Right ventricle myocardium superior (tissue), 1 donor: ENCODE data around the gene RIMKLA. TPM values are rescaled to one million over a fixed set of nuclear protein-coding genes. Genes with fewer than 3 reads are reported as not detected.

Source experiments
- ATAC-seq: fragments of 200-7000 bp; cut with Tn5 transposase; one replicate; pipeline ENCODE4 v1.9.1; 2020; ENCODE audit warnings: mild to moderate bottlenecking; ENCODE audit not compliant: poor library complexity
- DNase-seq: peaks from one replicate; pipeline ENCODE4 v3.0.0-alpha.2; 2020
- intact Hi-C: fragments of 100-400 bp; cut with DNase I; formaldehyde crosslinking; loops from one replicate; pipeline ENCODE4 v1.11.2; 2022
- total RNA-seq: library from RNA; stranded (reverse); fragmentation: NEBNext Ultra II Directional; extraction: Animal tissue kit (Norgen Biotek cat#: 25700); gene quantifications from one replicate; pipeline ENCODE4 v1.2.1, GENCODE V29; 2021
- donor health status: DM: no; HTN: yes; CAD: no; lungs with severe emphysema.

Gene RIMKLA
- total RNA-seq, 1 donor from 2014 or later: 7.6 TPM

DNA sequence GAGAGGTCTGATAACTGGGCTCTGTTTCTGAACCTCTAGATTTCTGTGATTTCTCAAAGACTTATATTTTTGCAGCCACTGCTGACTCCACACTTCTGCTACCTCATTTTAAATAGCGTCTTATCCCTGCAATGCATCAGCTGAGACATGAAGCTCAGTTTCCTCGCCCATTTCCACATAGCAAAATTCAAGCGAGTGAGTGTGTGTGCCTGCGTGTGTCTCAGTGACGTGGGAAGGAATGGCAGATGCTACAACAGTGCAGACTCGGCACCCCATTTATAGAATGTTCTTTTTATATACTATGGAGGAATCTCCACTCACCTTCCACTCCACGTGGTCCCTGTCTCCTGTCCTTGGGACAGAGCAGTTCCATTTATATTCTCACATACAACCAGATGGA is 39.5 kb downstream of the RIMKLA start:
- DNase-seq (no peak), ATAC-seq (no peak)
- intact Hi-C loops: no loop called here

DNA sequence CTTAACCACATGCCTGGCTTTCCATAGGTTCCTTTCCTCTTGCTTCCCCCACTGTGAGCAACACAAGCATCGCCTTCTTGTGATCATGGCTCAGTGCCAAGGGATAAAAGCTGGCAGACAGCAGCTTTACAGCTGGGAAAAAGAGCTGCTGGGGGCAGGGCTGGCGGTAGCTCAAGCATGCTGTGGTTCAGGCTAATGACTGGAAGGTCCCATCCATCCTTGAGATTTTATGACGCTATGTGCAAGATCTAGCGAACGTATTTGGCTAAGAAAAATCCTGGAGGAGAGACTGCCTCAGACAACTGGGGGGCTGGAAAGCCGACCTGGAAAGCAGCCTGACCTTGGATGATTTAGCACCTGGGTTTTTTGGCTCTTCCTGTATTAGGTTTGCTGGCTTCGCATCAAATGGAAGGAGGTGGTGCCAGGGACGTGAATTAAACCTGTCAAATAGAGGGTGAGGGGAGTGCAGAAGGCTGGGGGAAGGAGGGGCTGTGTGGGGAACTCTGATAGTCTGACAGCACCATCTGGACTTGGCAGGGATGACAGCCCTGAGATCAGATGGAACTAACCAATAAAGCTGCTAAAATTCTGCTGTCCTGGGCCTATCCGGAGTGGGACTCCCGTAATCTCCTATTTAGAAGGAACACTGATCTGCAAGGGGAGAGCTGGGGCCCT is 40.5 kb downstream of the RIMKLA start:
- peak; percentile 54 for DNase-seq

DNA sequence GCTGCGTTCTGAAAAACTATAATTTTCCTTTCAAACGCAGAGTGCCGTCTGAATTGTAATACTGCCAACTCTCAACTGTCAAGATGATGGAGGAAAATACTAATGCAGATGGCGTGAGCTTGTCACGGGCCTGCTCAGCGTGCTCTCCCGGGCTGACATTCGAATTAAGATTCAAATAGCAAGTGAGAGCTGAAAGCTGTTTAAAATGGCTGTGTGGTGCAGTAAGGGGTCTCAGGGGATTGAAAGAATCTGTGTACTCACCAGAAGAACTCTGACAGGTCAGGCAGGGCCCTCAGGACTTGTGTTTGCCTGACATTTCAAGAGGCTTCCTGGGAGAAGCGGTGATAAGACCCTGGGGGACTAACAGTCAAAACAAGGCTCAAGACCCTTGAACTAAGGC is 42.1 kb downstream of the RIMKLA start:
- no peak for DNase-seq
- no peak for ATAC-seq
- intact Hi-C loops: no loop called here

More for the DNA sequence above, 40.5 kb downstream of the RIMKLA start:
- peak; percentile 63 for ATAC-seq
- intact Hi-C loops: no loop called here

DNA sequence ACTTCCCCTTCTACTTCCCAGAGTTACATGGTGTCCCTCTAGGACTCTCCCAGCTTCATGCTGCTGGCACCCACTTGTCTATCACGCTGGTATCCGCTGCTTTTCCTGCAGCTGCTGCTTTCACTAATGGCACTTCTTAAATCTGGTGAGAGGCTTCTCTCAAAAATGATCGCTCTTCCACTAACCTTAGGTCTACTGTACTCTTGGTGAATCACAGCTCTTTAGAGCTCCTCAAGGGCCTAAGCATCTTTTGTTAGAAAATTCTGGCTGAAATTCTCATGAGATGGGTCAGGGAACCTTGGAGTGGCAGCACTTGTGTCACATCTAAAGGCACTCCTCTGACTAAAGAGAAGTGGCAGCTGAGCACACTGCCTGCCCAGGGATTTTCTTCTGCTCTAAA is 43.1 kb downstream of the RIMKLA start:
- intact Hi-C loops: no loop called here
- ATAC-seq (no peak), DNase-seq (no peak)

DNA sequence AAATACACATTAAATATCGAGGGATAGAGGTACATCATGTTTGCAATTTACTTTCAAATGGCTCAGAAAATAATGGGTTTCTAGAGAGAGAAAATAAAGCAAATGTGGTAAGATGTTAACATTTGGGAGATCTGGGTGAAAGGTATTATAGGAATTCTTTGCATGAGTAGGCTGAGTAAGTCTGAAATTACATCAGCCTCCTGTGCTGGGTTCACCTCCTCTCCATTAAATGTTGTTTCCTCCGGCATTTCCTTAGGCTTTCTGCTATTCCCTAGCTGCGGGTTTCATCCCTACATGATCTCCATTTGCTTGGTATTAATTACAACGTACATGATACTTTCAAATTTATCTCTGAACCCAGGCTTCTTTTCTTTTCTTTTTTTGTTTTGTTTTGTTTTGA is 43.6 kb downstream of the RIMKLA start:
- intact Hi-C loops: no loop called here
- ATAC-seq (no peak), DNase-seq (no peak)

DNA sequence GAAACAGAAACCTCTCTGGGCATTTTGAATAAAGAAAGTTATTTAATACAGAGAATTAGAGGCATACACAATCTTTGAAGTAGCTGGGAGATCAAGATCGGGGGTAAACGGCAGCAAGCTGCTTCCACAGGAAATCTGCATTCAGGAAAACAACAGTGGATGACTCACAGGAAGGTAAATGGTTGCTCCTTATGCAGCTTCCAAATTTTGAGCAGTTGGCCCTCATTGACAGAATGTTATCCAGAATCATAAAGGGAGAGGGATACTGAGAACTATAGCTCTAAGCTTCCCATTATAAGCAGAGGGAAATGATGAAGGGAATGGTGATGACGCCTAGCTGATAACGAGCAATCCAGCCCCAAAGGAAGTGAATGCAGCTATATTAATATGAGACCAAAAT is 46.6 kb downstream of the RIMKLA start:
- no peak for DNase-seq
- ATAC-seq: no peak
- intact Hi-C loops: no loop called here

DNA sequence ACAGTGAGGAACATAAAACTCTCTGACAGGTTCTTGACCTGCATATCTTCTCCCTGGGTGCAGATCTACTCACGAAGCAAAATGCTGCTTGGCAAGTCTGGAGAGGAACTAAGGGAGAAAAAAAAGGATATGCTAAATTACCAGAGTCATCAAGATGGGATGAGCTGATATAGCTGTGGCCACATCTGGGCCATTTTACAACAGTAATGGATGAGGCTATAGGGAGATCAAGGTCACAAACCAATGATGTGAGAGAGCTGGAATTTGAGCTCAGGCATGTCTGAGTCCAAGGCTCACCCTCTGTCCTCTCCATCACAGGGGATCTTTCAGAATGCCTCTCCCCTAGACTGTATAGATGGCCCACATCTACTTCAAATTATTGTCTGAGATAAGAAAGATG is 49.0 kb downstream of the RIMKLA start:
- DNase-seq: no peak
- intact Hi-C loops: no loop called here
- no peak for ATAC-seq

DNA sequence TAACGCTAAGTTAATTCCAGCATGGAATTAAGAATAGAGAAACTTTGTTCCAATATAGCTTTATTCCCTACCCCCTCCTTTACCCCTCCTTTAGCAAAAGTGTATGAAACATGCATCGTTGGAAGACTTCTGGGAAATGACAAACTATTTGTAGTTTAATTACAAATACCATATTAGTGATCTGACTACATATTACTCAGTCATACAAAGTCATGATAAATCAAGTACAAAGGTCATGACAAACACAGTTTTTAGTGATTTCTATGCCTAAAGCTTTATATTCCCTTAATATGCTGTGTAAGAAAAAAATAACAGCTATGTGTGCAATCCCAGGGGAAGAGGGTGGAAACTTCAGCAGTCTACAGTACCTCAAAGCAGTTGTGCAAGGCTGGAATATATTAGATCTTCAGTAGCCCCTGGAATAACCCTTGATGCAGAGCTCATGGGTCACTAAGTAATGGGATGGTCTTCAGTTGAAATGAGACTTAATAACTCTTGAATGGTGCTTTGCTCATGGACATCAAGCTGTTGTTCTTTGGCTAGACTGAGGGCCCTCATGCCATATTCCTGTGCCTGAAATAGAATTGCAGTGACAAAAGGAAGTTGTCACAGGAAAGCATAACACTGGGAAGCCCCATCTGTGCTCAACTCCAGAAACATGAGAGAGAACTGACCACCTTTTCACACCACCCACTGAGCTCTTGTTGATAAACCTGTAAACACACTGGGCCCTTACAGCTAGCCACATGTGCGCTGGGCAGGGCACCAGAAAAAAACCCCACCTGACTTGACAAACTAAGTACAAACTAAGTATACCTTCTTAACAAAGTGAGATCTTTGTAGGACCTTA is 49.9 kb downstream of the RIMKLA start:
- ATAC-seq: no peak
- intact Hi-C loops: no loop called here
- DNase-seq: no peak

DNA sequence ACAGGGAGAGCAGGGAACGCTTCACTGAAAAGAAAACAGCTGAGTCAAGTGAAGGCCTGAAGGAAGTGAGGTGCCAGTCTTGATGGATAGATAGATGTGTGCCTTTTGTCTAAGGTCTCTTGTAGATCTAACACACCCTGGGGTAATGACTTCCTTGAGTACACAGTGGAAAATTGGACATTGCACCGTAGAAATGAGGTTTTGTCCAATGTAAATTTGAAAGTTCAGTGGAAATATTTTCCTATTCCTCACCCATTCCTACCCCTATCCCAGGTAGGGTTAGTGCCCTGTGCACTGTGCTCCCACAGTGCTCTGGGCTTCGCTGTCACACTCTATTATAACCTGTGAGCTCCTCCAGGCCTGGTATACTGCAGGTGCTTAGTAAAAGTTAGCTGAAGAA is 50.9 kb downstream of the RIMKLA start:
- ATAC-seq (no peak), DNase-seq (no peak)
- intact Hi-C loops: no loop called here

DNA sequence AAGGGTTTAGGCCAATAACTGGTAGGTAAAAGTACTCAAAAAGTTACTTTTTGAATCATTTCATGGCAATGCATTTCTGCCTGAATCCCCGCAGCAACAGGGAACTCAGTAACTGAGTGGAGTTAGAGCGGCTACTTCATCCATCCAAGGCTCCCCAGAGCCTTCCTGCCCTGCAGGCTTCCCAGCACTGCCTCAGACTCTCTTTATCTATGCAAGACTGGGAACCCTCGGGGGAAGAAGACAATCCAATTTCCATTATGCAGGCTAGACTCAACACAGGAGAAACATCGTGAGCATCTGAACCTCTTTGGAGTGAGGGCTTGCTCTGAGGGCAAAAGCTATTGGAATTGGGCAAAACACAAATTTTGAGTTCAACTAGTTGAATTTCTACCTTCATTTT is 52.1 kb downstream of the RIMKLA start:
- no peak for DNase-seq
- intact Hi-C loops: no loop called here
- ATAC-seq: no peak

DNA sequence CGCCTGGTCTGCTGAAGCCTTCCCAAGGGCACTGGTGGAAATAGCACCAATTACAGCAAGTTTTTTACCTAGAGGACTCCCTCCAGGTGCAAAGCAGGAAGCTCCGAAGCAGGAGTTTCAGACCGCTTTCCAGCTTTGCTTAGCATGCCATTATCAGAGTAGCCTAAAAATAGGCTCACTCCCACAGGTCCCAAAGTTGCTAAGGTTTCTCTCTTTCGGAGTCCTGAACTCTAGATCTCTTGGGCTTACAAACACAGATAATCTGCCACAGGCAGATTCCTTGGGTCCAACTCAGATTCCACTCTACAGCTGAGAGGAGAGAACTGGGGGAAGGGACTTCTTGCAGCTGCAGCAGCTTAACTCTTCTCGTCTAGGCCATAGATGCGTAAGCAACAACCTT is 52.8 kb downstream of the RIMKLA start:
- ATAC-seq (no peak), DNase-seq (no peak)
- intact Hi-C loops: no loop called here

DNA sequence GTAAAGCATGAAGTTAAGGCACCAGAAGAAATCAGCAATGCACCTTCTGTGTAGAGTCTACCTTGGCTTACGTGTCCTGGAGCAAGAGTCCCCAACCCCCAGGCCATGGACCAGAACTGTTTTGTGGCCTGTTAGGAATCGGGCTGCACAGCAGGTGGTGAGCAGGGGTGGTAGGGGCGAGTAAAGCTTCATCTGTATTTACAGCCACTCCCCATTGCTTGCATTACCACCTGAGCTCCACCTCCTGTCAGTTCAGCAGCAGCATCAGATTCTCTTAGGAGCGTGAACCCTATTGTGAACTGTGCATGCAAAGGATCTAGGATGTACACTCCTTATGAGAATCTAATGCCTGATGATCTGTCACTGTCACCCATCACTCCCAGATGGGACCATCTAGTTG is 53.7 kb downstream of the RIMKLA start:
- DNase-seq (no peak), ATAC-seq (no peak)
- intact Hi-C loops: no loop called here

DNA sequence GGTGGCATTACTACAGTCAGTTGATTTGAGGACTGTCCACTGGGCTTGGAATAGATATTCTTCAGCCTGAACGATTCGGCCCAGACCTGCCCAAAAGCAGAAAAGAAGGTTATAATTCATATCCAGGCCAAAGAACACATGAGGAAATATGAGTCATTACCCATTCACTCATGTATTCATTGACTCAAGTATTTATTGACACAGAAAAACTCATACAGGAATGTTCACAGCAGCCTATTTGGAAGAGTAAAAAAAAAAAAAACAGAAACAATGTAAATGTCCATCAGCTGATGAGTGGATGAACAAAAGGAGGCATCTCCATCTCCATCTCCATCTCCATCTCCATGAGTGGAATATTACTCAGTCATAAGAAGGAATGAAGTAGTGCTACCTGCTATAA is 59.3 kb downstream of the RIMKLA start:
- intact Hi-C loops: no loop called here

DNA sequence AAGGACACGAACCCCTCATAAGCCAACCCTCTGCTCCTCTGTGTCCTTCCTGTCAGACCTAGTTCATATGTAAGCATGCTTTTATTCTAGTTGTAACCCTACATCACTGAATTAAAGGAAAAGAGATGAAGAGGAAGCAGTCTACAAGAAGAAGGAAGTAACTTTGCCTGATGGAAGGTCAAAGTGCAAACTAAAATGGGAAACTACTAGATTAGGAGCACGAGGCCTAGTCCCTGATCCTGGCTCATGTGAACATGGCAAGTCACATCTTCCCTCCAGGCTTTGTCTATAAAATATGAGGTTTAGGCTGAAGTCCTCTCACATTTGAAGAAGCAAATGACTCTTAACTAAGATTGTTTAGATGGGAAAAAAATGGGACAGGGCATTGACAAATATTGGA is 62.1 kb downstream of the RIMKLA start:
- intact Hi-C loops: no loop called here
- ATAC-seq: no peak
- DNase-seq: no peak

More for the DNA sequence above, 59.3 kb downstream of the RIMKLA start:
- no peak for DNase-seq
- no peak for ATAC-seq

DNA sequence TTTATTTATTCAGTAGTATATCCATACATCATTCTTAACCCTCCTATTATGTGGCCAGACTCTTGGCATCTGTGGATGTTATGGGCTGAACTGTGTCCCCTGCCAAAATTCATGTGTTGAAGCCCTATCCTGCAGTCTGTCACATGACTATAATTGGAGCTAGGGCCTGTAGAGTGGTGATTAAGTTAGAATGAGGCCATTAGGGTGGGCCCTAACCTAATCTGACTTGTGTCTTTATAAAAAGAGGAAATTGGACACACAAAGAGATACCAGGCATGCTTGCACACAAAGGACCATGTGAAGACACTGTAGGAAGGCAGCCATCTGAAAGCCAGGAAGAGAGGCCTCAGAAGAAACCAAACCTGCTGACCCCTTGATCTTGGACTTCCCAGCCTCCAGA is 68.7 kb downstream of the RIMKLA start:
- ATAC-seq: no peak
- no peak for DNase-seq
- intact Hi-C loops: no loop called here

DNA sequence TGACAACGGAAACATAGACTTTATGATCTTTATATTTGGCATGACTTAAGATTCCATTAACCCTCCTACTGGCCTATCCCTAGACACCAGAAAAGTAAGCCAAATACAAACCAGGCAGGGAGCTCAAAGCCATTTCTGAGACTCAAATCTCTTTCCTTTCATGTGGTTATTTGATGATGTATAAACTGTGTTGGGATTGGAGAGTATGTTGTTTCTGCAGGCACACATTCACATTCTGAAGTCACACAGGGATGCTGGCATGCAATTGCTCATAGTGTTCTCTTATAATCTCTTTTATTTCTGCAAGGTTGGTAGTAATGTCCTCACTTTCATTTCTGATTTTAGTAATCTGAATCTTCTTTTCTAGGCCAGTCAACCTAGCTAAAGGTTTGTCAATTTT is 69.5 kb downstream of the RIMKLA start:
- ATAC-seq (no peak), DNase-seq (no peak)
- intact Hi-C loops: no loop called here

DNA sequence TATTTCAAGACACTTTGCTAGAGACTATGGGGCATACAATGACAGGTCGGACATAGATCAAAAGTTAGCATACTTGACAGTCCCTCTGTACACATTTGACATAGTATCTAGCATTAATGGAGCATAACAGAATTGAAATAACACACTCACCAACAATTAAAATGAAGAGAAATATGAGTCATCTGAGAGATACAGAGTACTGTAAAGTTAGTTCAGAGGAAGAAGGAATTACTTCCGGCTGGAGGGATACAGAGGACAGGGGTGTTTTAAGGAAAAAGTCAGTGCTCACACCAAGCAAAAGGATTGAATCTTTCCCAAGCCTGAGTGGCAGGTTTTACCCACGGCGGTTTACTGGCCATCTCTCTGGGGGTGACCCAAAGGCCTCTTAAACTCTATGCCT is 72.8 kb downstream of the RIMKLA start:
- intact Hi-C loops: no loop called here
- no peak for ATAC-seq
- DNase-seq: no peak

DNA sequence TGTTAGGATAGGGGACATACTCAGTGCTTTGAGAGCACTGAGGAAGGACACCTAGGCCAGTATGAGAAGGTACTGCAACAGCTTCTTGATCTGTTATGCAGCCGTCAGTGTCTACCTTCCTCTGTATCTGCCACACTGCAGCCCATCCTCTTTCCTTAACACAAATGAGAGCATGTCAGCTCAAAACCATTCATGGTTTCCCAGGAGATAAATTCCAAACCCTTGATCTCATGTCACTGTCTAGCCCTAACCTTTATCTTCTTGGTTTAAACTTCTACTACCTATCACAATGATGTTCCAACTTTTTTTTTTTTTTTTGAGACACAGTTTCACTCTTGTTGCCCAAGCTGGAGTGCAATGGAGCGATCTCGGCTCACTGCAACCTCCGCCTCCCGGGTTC is 73.8 kb downstream of the RIMKLA start:
- DNase-seq: no peak
- intact Hi-C loops: no loop called here
- no peak for ATAC-seq

DNA sequence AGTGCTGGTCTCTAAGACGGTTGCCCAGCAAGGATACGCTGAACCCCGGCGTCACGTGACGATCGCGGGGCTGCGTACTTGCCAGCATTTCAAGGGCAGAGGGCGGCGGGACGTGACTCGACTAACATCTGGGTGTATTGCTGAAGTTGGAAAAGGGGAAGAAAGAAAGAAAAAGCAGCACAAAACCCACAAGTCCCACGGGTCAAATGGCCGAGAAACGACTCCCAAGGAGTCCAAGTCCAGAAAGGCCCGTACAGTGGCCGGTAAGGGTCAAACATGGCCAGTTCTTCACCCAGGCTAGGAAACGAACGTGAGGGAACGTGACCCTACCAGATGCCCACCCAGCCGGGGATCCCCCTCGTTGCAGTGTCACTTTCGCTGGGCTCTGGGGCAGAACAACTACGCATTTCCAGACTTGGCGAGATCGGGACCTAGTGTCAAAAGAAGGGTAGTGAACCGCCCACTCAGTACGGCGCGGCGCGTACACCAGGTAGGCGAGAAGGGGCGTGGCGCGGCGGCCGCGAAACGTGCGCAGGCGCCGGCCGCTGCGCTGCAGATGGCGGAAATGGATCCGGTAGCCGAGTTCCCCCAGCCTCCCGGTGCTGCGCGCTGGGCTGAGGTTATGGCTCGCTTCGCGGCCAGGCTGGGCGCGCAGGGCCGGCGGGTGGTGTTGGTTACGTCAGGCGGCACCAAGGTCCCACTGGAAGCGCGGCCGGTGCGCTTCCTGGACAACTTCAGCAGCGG is 75.6 kb downstream of the RIMKLA start, which contains the start of the genes PPCS and ZMYND12:
PPCS (plus strand) TSS at position 534 of the 744 bp plus-strand sequence; CDS start at position 557, 23 bp downstream.
ZMYND12 (minus strand) TSS at position 13 of the 744 bp plus-strand sequence. CDS start 25 bp downstream, outside the sequence.
- ATAC-seq (peak; percentile 98), DNase-seq (peak; percentile 93)
- intact Hi-C loops: no loop called here

DNA sequence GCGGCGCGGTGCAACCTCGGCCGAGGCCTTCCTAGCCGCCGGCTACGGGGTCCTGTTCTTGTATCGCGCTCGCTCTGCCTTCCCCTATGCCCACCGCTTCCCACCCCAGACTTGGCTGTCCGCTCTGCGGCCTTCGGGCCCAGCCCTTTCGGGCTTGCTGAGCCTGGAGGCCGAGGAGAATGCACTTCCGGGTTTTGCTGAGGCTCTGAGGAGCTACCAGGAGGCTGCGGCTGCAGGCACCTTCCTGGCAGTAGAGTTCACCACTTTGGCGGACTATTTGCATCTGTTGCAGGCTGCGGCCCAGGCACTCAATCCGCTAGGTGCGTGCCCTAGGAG is 76.1 kb downstream of the RIMKLA start:
- intact Hi-C loops: no loop called here
- ATAC-seq (peak; percentile 67), DNase-seq (no peak)
